ENCODE results near the gene ARPP19.
"Not testable (repeated sequence)": the region's sequence is repeated elsewhere in the genome, so short reads cannot be mapped to it uniquely, and the experiment has no call there.

Gene ARPP19

DNA sequence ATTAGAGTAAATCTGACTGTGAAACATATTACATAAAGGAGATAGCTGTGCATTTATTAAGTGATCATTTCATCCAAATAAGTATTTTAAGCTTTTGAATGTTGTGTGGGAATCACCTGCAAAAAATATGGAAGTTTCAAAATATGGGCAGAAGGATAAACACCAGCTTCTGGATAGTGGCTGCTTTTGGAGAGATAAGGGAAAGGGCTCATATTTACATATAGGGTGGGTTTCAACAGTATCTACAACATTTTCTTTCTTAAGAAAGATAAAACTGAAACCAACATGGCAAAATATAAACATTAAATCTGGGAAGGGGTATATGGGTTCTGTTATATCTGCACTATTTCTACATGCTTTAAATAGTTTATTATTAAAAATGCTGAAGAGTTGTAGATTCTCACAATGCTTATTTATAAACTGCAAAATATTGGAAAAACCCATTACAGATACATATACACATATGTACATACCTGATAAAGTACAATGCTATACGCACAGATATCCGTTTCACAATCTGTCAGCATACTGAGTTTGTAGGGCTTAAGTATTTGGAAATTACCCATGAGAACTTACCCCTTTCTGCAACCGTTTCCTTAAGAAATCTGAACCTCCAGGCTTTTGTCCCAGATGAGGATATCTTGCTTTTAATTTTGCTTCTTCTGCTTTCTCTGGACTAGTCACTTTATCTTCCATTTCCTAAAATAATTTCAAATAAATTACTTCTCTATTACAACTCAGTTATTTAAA, 12.1 kb downstream of the ARPP19 start:
- DNase-seq (ENCODE audit: low read depth in 1 of 2, low spot score in 1 of 2) = no peak
- Histone ChIP-seq H3K4me3 (replicated peaks; ENCODE audit: insufficient read depth, low read length) (no peak overlapping the region), H3K27me3 (ENCODE audit: insufficient read depth, poor library complexity, severe bottlenecking) (no peaks in the 10 kb centered on the region), H3K27ac (replicated peaks) (peak overlapping the region; percentile 29)
- TF ChIP-seq GABPA (IDR thresholded peaks at IDR 0.05; ENCODE audit: low read depth) (no peak), POLR2AphosphoS5 (IDR thresholded peaks at IDR 0.05; ENCODE audit: low read depth) (no peak)
- TF ChIP-seq, protein P1, sequence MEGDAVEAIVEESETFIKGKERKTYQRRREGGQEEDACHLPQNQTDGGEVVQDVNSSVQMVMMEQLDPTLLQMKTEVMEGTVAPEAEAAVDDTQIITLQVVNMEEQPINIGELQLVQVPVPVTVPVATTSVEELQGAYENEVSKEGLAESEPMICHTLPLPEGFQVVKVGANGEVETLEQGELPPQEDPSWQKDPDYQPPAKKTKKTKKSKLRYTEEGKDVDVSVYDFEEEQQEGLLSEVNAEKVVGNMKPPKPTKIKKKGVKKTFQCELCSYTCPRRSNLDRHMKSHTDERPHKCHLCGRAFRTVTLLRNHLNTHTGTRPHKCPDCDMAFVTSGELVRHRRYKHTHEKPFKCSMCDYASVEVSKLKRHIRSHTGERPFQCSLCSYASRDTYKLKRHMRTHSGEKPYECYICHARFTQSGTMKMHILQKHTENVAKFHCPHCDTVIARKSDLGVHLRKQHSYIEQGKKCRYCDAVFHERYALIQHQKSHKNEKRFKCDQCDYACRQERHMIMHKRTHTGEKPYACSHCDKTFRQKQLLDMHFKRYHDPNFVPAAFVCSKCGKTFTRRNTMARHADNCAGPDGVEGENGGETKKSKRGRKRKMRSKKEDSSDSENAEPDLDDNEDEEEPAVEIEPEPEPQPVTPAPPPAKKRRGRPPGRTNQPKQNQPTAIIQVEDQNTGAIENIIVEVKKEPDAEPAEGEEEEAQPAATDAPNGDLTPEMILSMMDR (IDR thresholded peaks at IDR 0.05; ENCODE audit: insufficient read depth, low read length) = no peak
- TF ChIP-seq, protein P2, sequence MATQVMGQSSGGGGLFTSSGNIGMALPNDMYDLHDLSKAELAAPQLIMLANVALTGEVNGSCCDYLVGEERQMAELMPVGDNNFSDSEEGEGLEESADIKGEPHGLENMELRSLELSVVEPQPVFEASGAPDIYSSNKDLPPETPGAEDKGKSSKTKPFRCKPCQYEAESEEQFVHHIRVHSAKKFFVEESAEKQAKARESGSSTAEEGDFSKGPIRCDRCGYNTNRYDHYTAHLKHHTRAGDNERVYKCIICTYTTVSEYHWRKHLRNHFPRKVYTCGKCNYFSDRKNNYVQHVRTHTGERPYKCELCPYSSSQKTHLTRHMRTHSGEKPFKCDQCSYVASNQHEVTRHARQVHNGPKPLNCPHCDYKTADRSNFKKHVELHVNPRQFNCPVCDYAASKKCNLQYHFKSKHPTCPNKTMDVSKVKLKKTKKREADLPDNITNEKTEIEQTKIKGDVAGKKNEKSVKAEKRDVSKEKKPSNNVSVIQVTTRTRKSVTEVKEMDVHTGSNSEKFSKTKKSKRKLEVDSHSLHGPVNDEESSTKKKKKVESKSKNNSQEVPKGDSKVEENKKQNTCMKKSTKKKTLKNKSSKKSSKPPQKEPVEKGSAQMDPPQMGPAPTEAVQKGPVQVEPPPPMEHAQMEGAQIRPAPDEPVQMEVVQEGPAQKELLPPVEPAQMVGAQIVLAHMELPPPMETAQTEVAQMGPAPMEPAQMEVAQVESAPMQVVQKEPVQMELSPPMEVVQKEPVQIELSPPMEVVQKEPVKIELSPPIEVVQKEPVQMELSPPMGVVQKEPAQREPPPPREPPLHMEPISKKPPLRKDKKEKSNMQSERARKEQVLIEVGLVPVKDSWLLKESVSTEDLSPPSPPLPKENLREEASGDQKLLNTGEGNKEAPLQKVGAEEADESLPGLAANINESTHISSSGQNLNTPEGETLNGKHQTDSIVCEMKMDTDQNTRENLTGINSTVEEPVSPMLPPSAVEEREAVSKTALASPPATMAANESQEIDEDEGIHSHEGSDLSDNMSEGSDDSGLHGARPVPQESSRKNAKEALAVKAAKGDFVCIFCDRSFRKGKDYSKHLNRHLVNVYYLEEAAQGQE (IDR thresholded peaks at IDR 0.05; ENCODE audit: insufficient replicate concordance, low read depth) = no peak

DNA sequence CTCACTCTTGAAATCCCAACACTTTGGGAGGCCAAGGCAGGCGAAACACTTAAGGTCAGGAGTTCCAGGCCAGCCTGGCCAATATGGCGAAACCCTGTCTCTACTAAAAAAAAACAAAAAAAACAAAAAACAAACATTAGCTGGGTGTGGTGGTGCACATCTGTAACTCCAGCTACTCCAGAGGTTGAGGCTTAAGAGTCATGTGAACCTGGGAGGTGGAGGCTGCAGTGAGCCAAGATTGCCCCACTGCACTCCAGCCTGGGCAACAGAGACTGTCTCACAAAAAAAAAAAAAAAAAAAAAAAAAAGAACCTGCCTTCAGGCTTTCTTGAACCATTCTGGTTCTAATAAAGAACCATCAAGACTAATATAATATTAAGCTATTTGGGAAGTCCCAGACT, 16.5 kb downstream of the ARPP19 start:
- Histone ChIP-seq H3K4me3 (replicated peaks; ENCODE audit: insufficient read depth, low read length) (no peak overlapping the region), H3K27me3 (ENCODE audit: insufficient read depth, poor library complexity, severe bottlenecking) (no peaks in the 10 kb centered on the region), H3K27ac (replicated peaks) (peak overlapping the region; percentile 71)
- peak in 1 of 2 experiments; percentile 73 for DNase-seq (ENCODE audit: low read depth in 1 of 2, low spot score in 1 of 2)
- no peak for TF ChIP-seq POLR2AphosphoS5 (IDR thresholded peaks at IDR 0.05; ENCODE audit: low read depth)
- TF ChIP-seq, protein P2 (IDR thresholded peaks at IDR 0.05; ENCODE audit: insufficient replicate concordance, low read depth) = no peak
- no peak for TF ChIP-seq SPI1 (IDR thresholded peaks at IDR 0.05; ENCODE audit: borderline replicate concordance, low read depth)
- TF ChIP-seq GABPA (IDR thresholded peaks at IDR 0.05; ENCODE audit: low read depth) = no peak
- TF ChIP-seq, protein P1 (IDR thresholded peaks at IDR 0.05; ENCODE audit: insufficient read depth, low read length) = no peak

DNA sequence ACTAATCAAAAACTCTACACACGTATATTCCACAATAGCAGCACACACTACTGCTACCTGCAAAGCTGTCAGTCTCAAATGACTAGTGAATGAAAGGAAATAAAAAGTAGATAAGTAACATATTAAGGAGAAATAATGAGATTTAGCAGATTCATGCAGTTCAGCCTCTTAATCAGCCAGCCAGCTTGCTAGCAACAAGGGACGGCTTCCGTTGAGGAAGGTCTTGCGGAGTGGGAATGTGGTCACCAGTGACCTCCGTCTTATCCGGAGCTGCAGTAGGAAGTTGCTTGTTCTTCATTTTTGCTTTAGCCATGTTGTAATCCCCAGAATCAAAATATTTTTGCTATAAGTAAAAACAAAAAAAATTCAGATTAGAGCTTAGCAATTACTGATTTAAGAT, 17.1 kb downstream of the ARPP19 start:
- H3K27me3 ChIP-seq (ENCODE audit: insufficient read depth, poor library complexity, severe bottlenecking) = no peaks in the 10 kb centered on the region
- no peak overlapping the region for H3K4me3 ChIP-seq (replicated peaks; ENCODE audit: insufficient read depth, low read length)
- TF ChIP-seq SPI1 (IDR thresholded peaks at IDR 0.05; ENCODE audit: borderline replicate concordance, low read depth) (peak; percentile 48; the same call in 1 of the 2 replicates), POLR2AphosphoS5 (IDR thresholded peaks at IDR 0.05; ENCODE audit: low read depth) (peak; percentile 61; the same call in 1 of the 2 replicates)
- TF ChIP-seq, protein P1 (IDR thresholded peaks at IDR 0.05; ENCODE audit: insufficient read depth, low read length) = no peak
- TF ChIP-seq, protein P2 (IDR thresholded peaks at IDR 0.05; ENCODE audit: insufficient replicate concordance, low read depth) = no peak
- peak; percentile 78 to 92 for DNase-seq (ENCODE audit: low read depth in 1 of 2, low spot score in 1 of 2)
- H3K27ac ChIP-seq (replicated peaks) = peak overlapping the region; percentile 71

DNA sequence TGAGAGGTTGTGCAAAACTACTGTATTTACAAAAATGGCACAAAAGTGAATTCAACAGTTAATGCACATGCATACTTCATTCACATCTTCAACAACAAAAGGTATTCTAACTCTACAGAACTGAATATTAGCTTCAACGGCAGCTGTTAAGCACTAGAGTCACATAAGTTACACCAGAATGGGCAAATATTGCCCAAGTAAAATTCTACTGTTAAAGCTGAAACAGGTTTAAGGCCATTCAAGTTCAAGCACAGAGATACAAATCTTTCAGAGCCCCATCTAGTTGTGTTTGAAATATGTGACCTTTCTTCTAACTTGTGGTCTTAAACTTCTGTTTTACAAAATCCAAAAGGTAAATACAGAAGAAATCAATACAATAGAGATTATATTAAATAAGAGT, 17.6 kb downstream of the ARPP19 start:
- H3K27ac ChIP-seq (replicated peaks) = peak overlapping the region; percentile 71
- DNase-seq (ENCODE audit: low read depth in 1 of 2, low spot score in 1 of 2); H3K4me3 ChIP-seq (replicated peaks; ENCODE audit: insufficient read depth, low read length); H3K27me3 ChIP-seq (ENCODE audit: insufficient read depth, poor library complexity, severe bottlenecking): not testable (repeated sequence)
